IMR-90 (cell line): ENCODE data around the gene CLPTM1. TPM values are rescaled to one million over a fixed set of nuclear protein-coding genes. Genes with fewer than 3 reads are reported as not detected.

ENCODE experiments used
- ATAC-seq: fragments of 200-7000 bp; cut with Tn5 transposase; 2 replicates; pipeline ENCODE4 v1.9.1; 2020; ENCODE audit warnings: low read depth, mild to moderate bottlenecking, moderate library complexity
- Bru-seq: library from RNA; stranded (reverse); fragments of 400-500 nt; gene quantifications from one replicate; lab custom pipeline; 2021; lab: Mats Ljungman, UMichigan
- BruChase-seq, 2 experiments: library from RNA; stranded (reverse); fragments of 400-500 nt; gene quantifications; one replicate each; lab custom pipeline; 2021; lab: Mats Ljungman, UMichigan
- BruUV-seq: library from RNA; stranded (reverse); fragments of 400-500 nt; replicated peaks from 2 replicates; lab custom pipeline; 2021; lab: Mats Ljungman, UMichigan
- CTCF ChIA-PET: fragments of 300-600 bp; formaldehyde crosslinking; extraction: SDS; loops from one replicate; lab custom pipeline; 2021; ENCODE audit warnings: antibody characterized with exemption; lab: Yijun Ruan, JAX
- POLR2A ChIA-PET: fragments of 300-600 bp; sonication (Branson Sonifier 250); formaldehyde crosslinking; loops from one replicate; lab custom pipeline; 2022; ENCODE audit warnings: antibody characterized with exemption; ENCODE audit not compliant: unreplicated experiment; lab: Charles Lee
- DNase-seq: peaks from one replicate; pipeline ENCODE4 v3.0.0; 2013
- H2AFZ ChIP-seq: replicated peaks from 2 replicates; pipeline ENCODE3; 2013; ENCODE audit warnings: low read length, mild to moderate bottlenecking; ENCODE audit not compliant: poor library complexity
- H2AK5ac ChIP-seq: 2 replicates; pipeline ENCODE4 v1.6.1; 2013; ENCODE audit warnings: low read depth, low read length, inconsistent platforms
- H2AK9ac ChIP-seq: replicated peaks from 2 replicates; pipeline ENCODE3; 2013; ENCODE audit warnings: mild to moderate bottlenecking, low read depth, low read length, moderate library complexity; ENCODE audit not compliant: poor library complexity
- H2BK120ac ChIP-seq: 2 replicates; pipeline ENCODE4 v1.6.1; 2013; ENCODE audit warnings: low read depth, low read length, inconsistent platforms
- H2BK15ac ChIP-seq: 3 replicates; pipeline ENCODE4 v1.6.1; 2013; ENCODE audit warnings: low read depth, low read length, inconsistent platforms
- H2BK20ac ChIP-seq: 2 replicates; pipeline ENCODE4 v1.6.1; 2013; ENCODE audit warnings: low read depth, mild to moderate bottlenecking, inconsistent platforms, low read length, moderate library complexity
- H2BK5ac ChIP-seq: 2 replicates; pipeline ENCODE4 v1.6.1; 2013; ENCODE audit warnings: mild to moderate bottlenecking, low read depth, low read length, inconsistent platforms; ENCODE audit not compliant: poor library complexity, severe bottlenecking
- H3K14ac ChIP-seq: replicated peaks from 2 replicates; pipeline ENCODE4 v1.6.1; 2013; ENCODE audit warnings: low read depth, low read length, inconsistent platforms
- H3K18ac ChIP-seq: 2 replicates; pipeline ENCODE4 v1.6.1; 2013; ENCODE audit warnings: low read depth, low read length, control low read depth
- H3K23ac ChIP-seq: 2 replicates; pipeline ENCODE4 v1.6.1; 2013; ENCODE audit warnings: low read depth, low read length, inconsistent platforms
- H3K27ac ChIP-seq: 2 replicates; pipeline ENCODE4 v1.5.1; 2013; ENCODE audit warnings: mild to moderate bottlenecking, control low read depth, low read length; ENCODE audit not compliant: insufficient read depth
- H3K27me3 ChIP-seq: 2 replicates; pipeline ENCODE4 v1.6.1; 2013; ENCODE audit warnings: low read length; ENCODE audit not compliant: control insufficient read depth, insufficient read depth
- H3K36me3 ChIP-seq: 2 replicates; pipeline ENCODE4 v1.6.1; 2013; ENCODE audit warnings: low read length, mixed read lengths; ENCODE audit not compliant: control insufficient read depth, insufficient read depth
- H3K4ac ChIP-seq: 2 replicates; pipeline ENCODE4 v1.6.1; 2013; ENCODE audit warnings: low read depth, low read length, inconsistent platforms
- H3K4me1 ChIP-seq: 2 replicates; pipeline ENCODE4 v1.6.1; 2013; ENCODE audit warnings: low read length, mixed read lengths; ENCODE audit not compliant: control insufficient read depth, insufficient read depth
- H3K4me2 ChIP-seq: 2 replicates; pipeline ENCODE4 v1.6.1; 2013; ENCODE audit warnings: low read depth, mild to moderate bottlenecking, control low read depth, low read length, moderate library complexity
- H3K4me3 ChIP-seq: 2 replicates; pipeline ENCODE4 v1.5.1; 2013; ENCODE audit warnings: low read depth, mild to moderate bottlenecking, control low read depth, low read length, moderate library complexity; ENCODE audit not compliant: insufficient read depth
- H3K56ac ChIP-seq: 2 replicates; pipeline ENCODE4 v1.6.1; 2013; ENCODE audit warnings: low read length, inconsistent platforms; ENCODE audit not compliant: insufficient read depth; ENCODE audit errors: extremely low read depth
- H3K79me1 ChIP-seq, 2 experiments: 2 replicates each; pipeline ENCODE4 v1.6.1; 2013; ENCODE audit warnings: low read length in 2 of 2, inconsistent platforms in 1 of 2, low read depth in 1 of 2
- H3K9ac ChIP-seq: 2 replicates; pipeline ENCODE4 v1.6.1; 2013; ENCODE audit warnings: low read depth, low read length, control low read depth
- H3K9me1 ChIP-seq: 2 replicates; pipeline ENCODE4 v1.6.1; 2013; ENCODE audit warnings: low read length, inconsistent platforms; ENCODE audit not compliant: insufficient read depth
- H3K9me3 ChIP-seq: 2 replicates; pipeline ENCODE4 v1.6.1; 2013; ENCODE audit warnings: low read length; ENCODE audit not compliant: control insufficient read depth, insufficient read depth
- H4K20me1 ChIP-seq: 2 replicates; pipeline ENCODE4 v1.6.1; 2013; ENCODE audit warnings: low read length, inconsistent platforms; ENCODE audit not compliant: insufficient read depth
- H4K5ac ChIP-seq: 2 replicates; pipeline ENCODE4 v1.6.1; 2013; ENCODE audit warnings: mild to moderate bottlenecking, low read depth, low read length, control low read depth
- H4K8ac ChIP-seq, 2 experiments: 2 replicates each; pipeline ENCODE4 v1.6.1; 2013; ENCODE audit warnings: low read depth in 2 of 2, low read length in 2 of 2, control low read depth in 1 of 2, inconsistent platforms in 1 of 2
- H4K91ac ChIP-seq: 2 replicates; pipeline ENCODE4 v1.6.1; 2013; ENCODE audit warnings: low read depth, low read length, inconsistent platforms; ENCODE audit not compliant: insufficient read depth
- BHLHE40 ChIP-seq: fragments of 150-350 bp; IDR thresholded peaks from 2 replicates; pipeline ENCODE4 v1.6.1; 2016; ENCODE audit warnings: mild to moderate bottlenecking, low read depth, low read length
- CEBPB ChIP-seq: IDR thresholded peaks from 2 replicates; pipeline ENCODE4 v1.6.1; 2012; ENCODE audit warnings: low read depth, low read length, improper control_type of control experiment
- FOS ChIP-seq: fragments of 150-350 bp; IDR thresholded peaks from 2 replicates; pipeline ENCODE4 v1.6.1; 2016; ENCODE audit warnings: low read depth, low read length
- MAFK ChIP-seq: IDR thresholded peaks from 2 replicates; pipeline ENCODE4 v1.6.1; 2012; ENCODE audit warnings: low read depth, low read length, improper control_type of control experiment
- MAZ ChIP-seq: IDR thresholded peaks from 2 replicates; pipeline ENCODE4 v1.6.1; 2012; ENCODE audit warnings: low read depth, mild to moderate bottlenecking, low read length, improper control_type of control experiment, moderate library complexity, borderline replicate concordance
- POLR2A ChIP-seq: IDR thresholded peaks from 2 replicates; pipeline ENCODE4 v1.6.1; 2012; ENCODE audit warnings: mild to moderate bottlenecking, low read depth, low read length
- RAD21 ChIP-seq: IDR thresholded peaks from 2 replicates; pipeline ENCODE4 v1.6.1; 2012; ENCODE audit warnings: low read length, improper control_type of control experiment
- RCOR1 ChIP-seq: IDR thresholded peaks from 2 replicates; pipeline ENCODE4 v1.6.1; 2012; ENCODE audit warnings: mild to moderate bottlenecking, low read length, improper control_type of control experiment; ENCODE audit not compliant: insufficient replicate concordance
- SMC3 ChIP-seq: fragments of 150-350 bp; IDR thresholded peaks from 2 replicates; pipeline ENCODE4 v1.6.1; 2016; ENCODE audit warnings: low read depth, mild to moderate bottlenecking, antibody characterized with exemption, low read length, moderate library complexity
- WGBS, 2 experiments: methylation state at CpG; one replicate each; pipeline versions ENCODE4 v1.1.5 to v1.1.7; 2013; ENCODE audit warnings: missing lambda C conversion rate in 2 of 2; ENCODE audit not compliant: insufficient read length in 1 of 2; ENCODE audit errors: extremely low coverage in 2 of 2; 5-methylcytosine and 5-hydroxymethylcytosine counted together
- dilution Hi-C: fragments of 300-500 bp; cut with HindIII; formaldehyde crosslinking; loops from one replicate; pipeline ENCODE4 v1.14.3; 2018; ENCODE audit warnings: low sequenced_read_pairs; ENCODE audit not compliant: unreplicated experiment
- in situ Hi-C: fragments of 300-500 bp; cut with MboI; formaldehyde crosslinking; loops from 3 replicates; pipeline ENCODE4 v1.14.3; 2019; ENCODE audit warnings: low sequenced_read_pairs, inconsistent platforms, mixed read lengths
- intact Hi-C: fragments of 100-400 bp; cut with micrococcal nuclease; formaldehyde crosslinking; loops from 2 replicates; pipeline ENCODE4 v1.10.0; 2022
- long read RNA-seq: library from polyadenylated mRNA; unstranded; transcript quantifications from one replicate; pipeline ENCODE4 v2.0.0, GENCODE V29; 2021; ENCODE audit not compliant: unreplicated experiment
- polyA plus RNA-seq, 3 experiments: library from polyadenylated mRNA; depleted of rRNA; stranded (reverse); fragments of >200 nt; gene quantifications; 2 replicates each; pipeline ENCODE4 v1.2.3, GENCODE V29; 2012; ENCODE audit warnings: low replicate concordance in 1 of 3
- total RNA-seq: library from RNA; depleted of rRNA; stranded (reverse); fragments of >200 nt; gene quantifications from 2 replicates; pipeline ENCODE4 v1.2.3, GENCODE V29; 2012; rRNA removed
- TF ChIP-seq, protein P1 (sequence below): fragments of 150-350 bp; IDR thresholded peaks from 2 replicates; pipeline ENCODE4 v1.6.1; 2017; ENCODE audit warnings: mild to moderate bottlenecking, antibody characterized with exemption, low read length, low read depth
- TF ChIP-seq, protein P2 (sequence below): fragments of 150-350 bp; IDR thresholded peaks from 2 replicates; pipeline ENCODE4 v1.6.1; 2016; ENCODE audit warnings: low read depth, mild to moderate bottlenecking, low read length, moderate library complexity, borderline replicate concordance

The CLPTM1 gene
- total RNA-seq (23.8 and 27.8 TPM in 2 replicates), polyA plus RNA-seq (2012; rRNA removed) (88.8 and 93.2 TPM in 2 replicates), Bru-seq, nascent RNA (percentile 71 among the genes with signal in this experiment), BruChase-seq, experiment 1, labeled RNA remaining after a 6-hour chase (percentile 77 among the genes with signal in this experiment), BruChase-seq, experiment 2, labeled RNA remaining after a 2-hour chase (percentile 61 among the genes with signal in this experiment)
- polyA plus RNA-seq (2012; cell fraction: cytosol; rRNA removed): 39.8 and 96.7 TPM in 2 replicates
- polyA plus RNA-seq (2012; cell fraction: nucleus; rRNA removed; ENCODE audit: low replicate concordance): 148 and 302 TPM in 2 replicates
- long read RNA-seq, transcript CLPTM1-201 (14 exons, 2,604 nt): major isoform, 79 of 104 reads
- long read RNA-seq, partial matches to known transcripts: 21 of 104 reads
- long read RNA-seq, other reads (novel, unspliced or antisense): 4 of 104 reads

GRCh38 chr19:44954649-44955504 is at the start of gene CLPTM1:
Gene CLPTM1, plus strand, starts transcription at chr19:44955380. Its CDS starts 16 bp downstream, at chr19:44955396.
- H3K27me3 ChIP-seq: no peaks in the 10 kb centered on the region
- H2AK9ac ChIP-seq: peak within 1 kb of the TSS; percentile 96
- DNase-seq: peak; percentile 97
- peak within 1 kb of the TSS; percentile 98 for H3K18ac ChIP-seq
- H2BK120ac ChIP-seq: peak within 1 kb of the TSS; percentile 97
- H4K5ac ChIP-seq: peak within 1 kb of the TSS; percentile 98
- peak within 1 kb of the TSS; percentile 99 for H3K4ac ChIP-seq
- peak within 1 kb of the TSS; percentile 84 for H3K4me3 ChIP-seq
- peak within 1 kb of the TSS; percentile 99 for H2BK5ac ChIP-seq
- ATAC-seq: peak; percentile 95
- H3K27ac ChIP-seq: peak within 1 kb of the TSS; percentile 95
- peaks cover 7% of the 10 kb centered on the region for H3K4me1 ChIP-seq
- peaks cover 2 to 58% of the 10 kb centered on the region in 2 experiments; a peak in 3 of 4 replicates for H3K79me1 ChIP-seq
- intact Hi-C loops (loop anchor here (10.0 kb wide), 1 partner anchor 380 kb away; no protein-coding TSS in a partner anchor), dilution Hi-C loops (no loop called here), in situ Hi-C loops (loop anchor here (5.0 to 10.0 kb wide), 2 partner anchors 43 to 270 kb away; partner anchors contain the start of gene APOC1)
- BruUV-seq: TSS peak; percentile 96
- H3K9ac ChIP-seq: peak within 1 kb of the TSS; percentile 99
- 0% methylated on average over 44 of the region's 65 CpGs; no CpG with 5 or more reads in 1 of the 2 experiments for WGBS, 2 experiments
- H2BK20ac ChIP-seq: peak within 1 kb of the TSS; percentile 74; the same call in 1 of the 2 replicates
- H3K36me3 ChIP-seq: peaks cover 5% of the 10 kb centered on the region
- peak within 1 kb of the TSS; percentile 72 to 100 for H4K8ac ChIP-seq
- H2BK15ac ChIP-seq: peak within 1 kb of the TSS; percentile 98
- peaks cover 44% of the 10 kb centered on the region for H4K20me1 ChIP-seq
- peak within 1 kb of the TSS; percentile 100 for H3K23ac ChIP-seq
- no peaks in the 10 kb centered on the region for H3K9me3 ChIP-seq
- POLR2A ChIA-PET: no interaction called here
- peak within 1 kb of the TSS; percentile 96 for H3K4me2 ChIP-seq
- TF ChIP-seq CEBPB: peak; percentile 71
- TF ChIP-seq BHLHE40: no peak
- no peak for TF ChIP-seq MAFK
- TF ChIP-seq, protein P1, sequence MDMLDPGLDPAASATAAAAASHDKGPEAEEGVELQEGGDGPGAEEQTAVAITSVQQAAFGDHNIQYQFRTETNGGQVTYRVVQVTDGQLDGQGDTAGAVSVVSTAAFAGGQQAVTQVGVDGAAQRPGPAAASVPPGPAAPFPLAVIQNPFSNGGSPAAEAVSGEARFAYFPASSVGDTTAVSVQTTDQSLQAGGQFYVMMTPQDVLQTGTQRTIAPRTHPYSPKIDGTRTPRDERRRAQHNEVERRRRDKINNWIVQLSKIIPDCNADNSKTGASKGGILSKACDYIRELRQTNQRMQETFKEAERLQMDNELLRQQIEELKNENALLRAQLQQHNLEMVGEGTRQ: 0 out of 2 replicates have a peak, but pooled peaks have one; percentile 2
- no peak for TF ChIP-seq SMC3
- no peak for TF ChIP-seq RAD21
- no peak for TF ChIP-seq FOS
- peak; percentile 56 for TF ChIP-seq MAZ
- peak; percentile 28 for TF ChIP-seq RCOR1
- TF ChIP-seq, protein P2, sequence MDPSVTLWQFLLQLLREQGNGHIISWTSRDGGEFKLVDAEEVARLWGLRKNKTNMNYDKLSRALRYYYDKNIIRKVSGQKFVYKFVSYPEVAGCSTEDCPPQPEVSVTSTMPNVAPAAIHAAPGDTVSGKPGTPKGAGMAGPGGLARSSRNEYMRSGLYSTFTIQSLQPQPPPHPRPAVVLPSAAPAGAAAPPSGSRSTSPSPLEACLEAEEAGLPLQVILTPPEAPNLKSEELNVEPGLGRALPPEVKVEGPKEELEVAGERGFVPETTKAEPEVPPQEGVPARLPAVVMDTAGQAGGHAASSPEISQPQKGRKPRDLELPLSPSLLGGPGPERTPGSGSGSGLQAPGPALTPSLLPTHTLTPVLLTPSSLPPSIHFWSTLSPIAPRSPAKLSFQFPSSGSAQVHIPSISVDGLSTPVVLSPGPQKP: 0 out of 2 replicates have a peak, but pooled peaks have one; percentile 73
- peak; percentile 80 for TF ChIP-seq POLR2A
- H3K9me1 ChIP-seq: peaks cover 11% of the 10 kb centered on the region; the same call in 1 of the 2 replicates
- peak within 1 kb of the TSS; percentile 100 for H3K14ac ChIP-seq
- CTCF ChIA-PET: interaction anchor here (1.2 kb wide), 1 partner anchor 50 kb away, joined by 3 read pairs; no protein-coding TSS in a partner anchor
- H4K91ac ChIP-seq: peak within 1 kb of the TSS; percentile 99
- peak within 1 kb of the TSS; percentile 87 for H2AK5ac ChIP-seq
- H2AFZ ChIP-seq: peak within 1 kb of the TSS; percentile 100
- peak within 1 kb of the TSS; percentile 100 for H3K56ac ChIP-seq
